Measurements from ENCODE around the gene CAP2.

Gene CAP2

DNA sequence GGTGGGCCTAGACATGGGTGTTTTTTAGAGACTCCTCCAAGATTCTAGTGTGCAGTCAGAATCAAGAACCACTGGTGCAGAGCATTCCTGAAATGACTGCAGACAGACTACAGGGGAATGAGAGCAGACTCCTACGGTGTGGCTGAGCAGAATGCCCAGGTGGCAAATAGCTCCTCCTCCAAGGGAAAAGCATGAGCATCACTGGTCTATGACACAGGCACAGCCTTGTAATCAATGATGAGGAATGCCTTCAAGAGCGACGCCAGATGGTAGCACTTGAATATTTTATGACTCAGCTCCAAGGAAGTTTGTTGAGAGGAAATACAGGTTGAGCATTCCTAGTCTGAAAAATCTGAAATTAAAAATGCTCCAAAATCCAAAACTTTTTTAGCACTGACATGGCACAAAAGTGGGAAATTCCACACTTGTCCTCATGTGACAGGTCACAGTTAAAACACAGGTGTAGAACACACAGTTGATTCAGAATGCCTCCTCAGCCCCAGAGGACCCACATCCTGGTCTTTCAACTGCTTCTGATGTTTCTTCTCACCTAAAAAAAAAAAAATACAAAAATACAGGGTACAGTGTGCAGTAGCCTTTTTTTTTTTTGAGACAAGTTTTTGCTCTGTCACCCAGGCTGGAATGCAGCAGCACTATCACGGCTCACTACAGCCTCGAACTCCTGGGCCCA, 196.2 kb downstream of the CAP2 start:
- no peak for DNase-seq

DNA sequence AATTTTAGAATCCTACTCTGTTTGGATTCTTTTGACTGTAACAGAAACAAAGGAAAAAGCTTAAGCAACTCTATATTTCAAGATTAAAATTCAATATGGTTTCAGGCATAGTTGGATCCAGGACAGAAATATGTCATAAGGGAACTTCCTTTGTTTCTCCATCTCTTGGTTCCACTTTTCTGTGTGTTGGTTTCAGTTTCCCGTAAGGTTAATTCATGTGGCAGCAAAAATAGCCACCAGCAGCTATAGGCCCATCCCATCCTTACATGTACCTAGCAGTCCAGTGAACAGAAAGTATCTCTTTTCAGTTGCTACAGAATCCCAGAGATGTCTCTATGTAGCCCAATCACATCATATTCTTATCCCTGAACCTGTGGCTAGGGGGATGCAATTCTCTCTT, 197.9 kb downstream of the CAP2 start:
- no peak for DNase-seq

DNA sequence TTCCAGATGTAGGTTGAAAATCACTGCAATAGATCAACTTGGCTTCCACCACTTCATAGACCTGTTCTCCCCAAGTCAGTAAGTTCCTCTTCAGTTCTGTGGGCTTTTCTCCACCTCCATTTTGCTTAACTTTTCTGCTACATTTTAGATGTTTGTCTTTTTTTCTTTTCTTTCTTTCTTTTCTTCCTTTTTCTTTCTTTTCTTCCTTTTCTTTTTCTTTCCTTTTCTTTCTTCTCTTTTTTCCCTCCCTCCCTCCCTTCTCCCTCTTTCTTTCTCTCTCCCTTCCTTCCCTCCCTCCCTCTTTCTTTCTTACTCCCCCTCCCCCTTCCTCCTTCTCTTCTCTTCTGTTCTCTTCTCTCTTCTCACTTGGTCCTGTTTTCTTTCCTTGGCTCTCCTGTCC, 199.9 kb downstream of the CAP2 start:
- no peak for DNase-seq

DNA sequence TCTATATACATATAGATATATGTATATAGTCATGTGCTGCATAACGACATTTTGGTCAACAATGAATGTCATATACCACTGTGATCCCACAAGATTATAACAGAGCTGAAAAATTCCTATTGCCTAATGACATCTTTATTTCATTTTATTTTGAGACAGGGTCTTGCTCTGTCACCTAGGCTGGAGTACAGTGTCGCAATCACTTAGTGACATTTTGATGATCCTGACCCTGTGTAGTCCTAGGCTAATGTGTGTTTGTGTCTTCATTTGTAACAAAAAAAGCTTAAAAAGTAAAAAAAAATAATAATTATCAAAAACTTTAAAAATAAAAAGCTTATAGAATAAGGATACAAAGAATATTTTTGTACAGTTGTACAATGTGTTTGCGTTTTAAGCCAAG, 202.7 kb downstream of the CAP2 start:
- DNase-seq: no peak

DNA sequence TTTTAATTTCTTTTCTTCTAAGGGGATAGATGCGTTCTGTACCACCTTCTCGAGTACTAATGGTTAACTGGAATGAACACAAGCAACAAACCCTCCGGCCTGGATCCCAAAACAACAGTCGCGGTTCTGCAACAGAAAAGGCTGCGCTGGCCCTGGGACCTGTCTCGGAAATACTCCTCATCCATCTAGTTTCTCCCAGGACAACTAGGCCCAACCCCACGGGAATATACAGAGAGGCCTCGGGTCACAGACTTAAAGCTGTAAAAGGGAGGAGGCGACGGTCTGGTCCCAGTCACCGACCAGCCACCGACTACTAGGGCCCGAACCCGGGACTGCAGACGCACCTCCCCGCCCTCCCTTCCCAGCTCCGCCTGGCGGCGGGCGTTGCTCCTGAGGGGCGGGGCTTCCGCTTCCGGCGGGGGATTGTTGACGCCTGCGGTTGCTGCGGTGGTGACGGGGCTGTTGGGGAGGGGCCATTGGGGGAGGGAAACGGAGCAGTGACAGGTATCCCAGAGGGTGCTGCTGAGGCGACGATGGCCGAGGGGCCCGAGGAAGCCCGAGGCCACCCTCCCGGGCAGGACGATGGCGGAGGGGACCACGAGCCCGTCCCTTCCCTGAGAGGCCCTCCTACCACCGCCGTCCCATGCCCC, 206.6 kb downstream of the CAP2 start, which contains the start of gene FAM8A1:
TSS of gene FAM8A1 (plus strand) at position 426 of the 650 bp plus-strand sequence. CDS start at position 534, 108 bp downstream.
- DNase-seq: peak; percentile 83

DNA sequence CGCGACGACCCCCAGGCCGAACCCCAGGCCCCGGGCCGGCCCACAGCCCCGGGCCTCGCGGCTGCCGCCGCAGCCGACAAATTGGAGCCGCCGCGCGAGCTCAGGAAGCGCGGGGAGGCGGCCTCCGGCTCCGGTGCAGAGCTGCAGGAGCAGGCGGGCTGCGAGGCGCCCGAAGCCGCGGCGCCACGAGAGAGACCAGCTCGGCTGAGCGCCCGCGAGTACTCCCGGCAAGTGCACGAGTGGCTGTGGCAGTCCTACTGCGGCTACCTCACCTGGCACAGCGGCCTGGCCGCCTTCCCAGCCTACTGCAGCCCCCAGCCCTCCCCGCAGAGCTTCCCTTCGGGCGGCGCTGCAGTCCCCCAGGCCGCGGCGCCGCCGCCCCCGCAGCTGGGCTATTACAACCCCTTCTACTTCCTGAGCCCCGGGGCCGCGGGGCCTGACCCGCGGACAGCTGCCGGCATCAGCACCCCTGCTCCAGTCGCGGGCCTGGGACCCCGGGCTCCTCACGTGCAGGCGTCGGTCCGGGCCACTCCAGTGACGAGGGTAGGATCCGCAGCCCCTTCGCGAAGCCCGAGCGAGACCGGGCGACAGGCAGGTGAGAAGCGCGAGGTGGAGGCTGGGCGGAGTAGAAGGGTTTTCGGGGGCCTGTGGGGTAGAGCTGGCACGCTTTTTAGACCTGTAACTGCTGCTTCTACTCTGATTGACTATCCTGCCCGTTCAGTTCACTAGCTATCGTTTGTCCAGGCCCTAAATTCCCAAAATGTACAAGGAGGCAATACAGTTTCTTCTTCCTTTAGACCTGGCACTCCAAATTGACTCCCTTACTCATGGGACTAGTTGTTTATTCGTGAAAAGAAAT, 207.4 kb downstream of the CAP2 start:
- no peak for DNase-seq

DNA sequence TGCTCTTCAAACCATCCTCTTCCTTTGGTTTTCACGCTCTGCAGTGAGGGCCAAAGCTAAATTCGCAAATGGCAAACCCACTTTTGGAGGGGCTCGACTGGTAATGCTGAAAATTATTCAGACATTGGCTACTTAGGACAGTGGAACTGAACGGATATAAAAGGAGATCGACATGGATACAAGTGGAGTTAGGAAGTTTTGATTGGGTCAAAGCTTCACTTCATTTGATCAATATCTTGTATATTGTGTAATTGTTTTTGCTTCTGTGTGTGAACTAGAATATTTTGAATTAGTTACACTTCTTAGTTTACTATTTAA, 207.9 kb downstream of the CAP2 start:
- DNase-seq: no peak

DNA sequence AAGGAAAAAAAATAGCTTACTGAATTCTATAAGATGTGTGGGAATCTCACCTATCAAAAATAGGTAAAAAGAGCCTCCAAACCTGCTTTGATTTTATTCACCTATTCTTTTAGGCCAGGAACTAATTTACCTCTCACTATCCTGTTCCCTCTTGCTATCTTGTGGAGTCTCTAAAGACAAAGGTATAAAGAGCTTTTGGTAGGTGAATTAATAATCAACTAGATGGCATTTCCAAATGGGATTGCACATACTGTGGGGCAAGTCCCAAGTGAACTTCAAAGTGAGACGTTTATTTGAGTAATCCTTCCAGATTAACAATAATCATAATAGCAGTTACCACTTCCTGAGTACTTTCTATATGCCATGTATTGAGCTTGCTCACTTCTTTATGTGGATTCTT, 209.5 kb downstream of the CAP2 start:
- no peak for DNase-seq

DNA sequence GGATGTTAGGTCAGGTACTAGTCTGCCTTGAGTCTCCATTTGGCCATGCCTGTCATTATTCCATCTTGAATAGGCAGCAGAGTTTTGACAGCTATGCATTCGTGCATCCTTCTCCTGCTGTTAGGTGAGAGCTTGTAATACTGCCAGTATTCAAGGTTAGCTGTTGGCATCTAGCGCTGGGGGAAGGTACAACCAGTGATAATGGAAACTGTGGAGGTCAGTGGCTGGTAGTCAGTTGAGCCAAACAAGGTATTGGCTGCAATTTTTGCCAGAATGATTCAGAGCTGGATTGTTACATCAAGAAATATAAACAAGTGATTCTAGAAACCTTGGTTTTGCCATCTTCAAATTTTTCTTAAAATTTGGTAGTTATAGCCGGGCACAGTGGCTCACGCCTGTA, 213.2 kb downstream of the CAP2 start:
- DNase-seq: no peak
